K562 (cell line): Measurements from ENCODE around the gene MYOZ2. TPM values are rescaled to one million over a fixed set of nuclear protein-coding genes. Genes with fewer than 3 reads are reported as not detected.

Experiments
- ATAC-seq: fragments of 200-7000 bp; cut with Tn5 transposase; 3 replicates; pipeline ENCODE4 v1.9.1; 2020; ENCODE audit warnings: moderate library complexity
- BruUV-seq: library from RNA; stranded (reverse); fragments of 400-500 nt; replicated peaks from 2 replicates; lab custom pipeline; 2021; lab: Mats Ljungman, UMichigan
- CTCF ChIA-PET: fragments of 300-600 bp; formaldehyde crosslinking; extraction: SDS; loops from one replicate; lab custom pipeline; 2021; ENCODE audit warnings: low intra/inter-chr PET ratio; lab: Yijun Ruan, JAX
- POLR2A ChIA-PET: fragments of 300-600, 350-650 bp; sonication (Branson Sonifier 250); formaldehyde crosslinking; extraction: SDS; loops from one replicate; lab custom pipeline; 2021; ENCODE audit warnings: antibody characterized with exemption, inconsistent platforms; lab: Yijun Ruan, JAX
- DNase-seq, 4 experiments: peaks; one replicate each; pipeline versions ENCODE4 v3.0.0 to v3.0.0-alpha.2; 2011 to 2018; ENCODE audit warnings: low spot score in 3 of 4, mixed read lengths in 3 of 4; ENCODE audit errors: extremely low read depth in 1 of 4
- FAIRE-seq: peaks from 2 replicates; lab custom pipeline; 2011; peaks lifted over from hg19 to GRCh38; lab: Jason Lieb, UNC
- H2AFZ ChIP-seq: 2 replicates; pipeline ENCODE4 v1.6.0; 2011; ENCODE audit warnings: low read depth, low read length, control low read depth, inconsistent platforms
- H3K27ac ChIP-seq: fragments of 200-600 bp; 3 replicates; pipeline ENCODE4 v1.8.0; 2011; ENCODE audit warnings: low read depth, mild to moderate bottlenecking, control low read depth, inconsistent platforms, low read length, moderate library complexity, mixed read lengths; ENCODE audit errors: extremely low read depth
- H3K27me3 ChIP-seq, 2 experiments: fragments of 300-600 bp in 1 of 2; 2 replicates in 1 of 2; 3 replicates in 1 of 2; pipeline versions ENCODE4 v1.6.0 to v1.8.0; 2011; ENCODE audit warnings: inconsistent platforms in 2 of 2, low read length in 2 of 2, mild to moderate bottlenecking in 1 of 2, mixed read lengths in 1 of 2, moderate library complexity in 1 of 2; ENCODE audit not compliant: control insufficient read depth in 2 of 2, insufficient read depth in 2 of 2
- H3K36me3 ChIP-seq: fragments of 300-600 bp; 3 replicates; pipeline ENCODE4 v1.8.0; 2011; ENCODE audit warnings: mild to moderate bottlenecking, low read length, inconsistent platforms; ENCODE audit not compliant: control insufficient read depth, insufficient read depth
- H3K4me1 ChIP-seq, 2 experiments: fragments of 200-600 bp in 1 of 2; replicated peaks in 1 of 2; 2 replicates in 1 of 2; 3 replicates in 1 of 2; pipeline versions ENCODE4 v1.5.1 to v1.8.0; 2011; ENCODE audit warnings: inconsistent platforms in 2 of 2, low read length in 2 of 2, mild to moderate bottlenecking in 1 of 2, mixed read lengths in 1 of 2, moderate library complexity in 1 of 2; ENCODE audit not compliant: control insufficient read depth in 2 of 2, insufficient read depth in 2 of 2
- H3K4me2 ChIP-seq: 2 replicates; pipeline ENCODE4 v1.6.1; 2011; ENCODE audit warnings: low read length, control low read depth, inconsistent platforms, mixed read lengths; ENCODE audit not compliant: insufficient read depth
- H3K4me3 ChIP-seq: fragments of 200-600 bp; sonication (generic), shearing (Covaris generic); 2 replicates; pipeline ENCODE4 v1.5.1; 2016; ENCODE audit warnings: control low read depth, inconsistent platforms
- H3K79me2 ChIP-seq: fragments of 200-600 bp; 3 replicates; pipeline ENCODE4 v1.8.0; 2011; ENCODE audit warnings: low read length, inconsistent platforms; ENCODE audit not compliant: control insufficient read depth, insufficient read depth
- H3K9ac ChIP-seq, 2 experiments: 2 replicates each; pipeline versions ENCODE4 v1.6.0 to v1.6.1; 2011; ENCODE audit warnings: low read depth in 2 of 2, low read length in 2 of 2, control low read depth in 1 of 2, inconsistent platforms in 1 of 2, mild to moderate bottlenecking in 1 of 2, mixed read lengths in 1 of 2; ENCODE audit not compliant: insufficient read depth in 1 of 2
- H3K9me1 ChIP-seq: one replicate; pipeline ENCODE4 v1.6.0; 2011; ENCODE audit warnings: inconsistent platforms, mild to moderate bottlenecking, low read length, moderate library complexity; ENCODE audit not compliant: control insufficient read depth, insufficient read depth
- H3K9me3 ChIP-seq: replicated peaks from 2 replicates; pipeline ENCODE4 v1.5.1; 2011; ENCODE audit warnings: low read depth, low read length, inconsistent platforms; ENCODE audit not compliant: control insufficient read depth, insufficient read depth
- H4K20me1 ChIP-seq: replicated peaks from 2 replicates; pipeline ENCODE4 v1.6.1; 2011; ENCODE audit warnings: low read length, inconsistent platforms, mixed read lengths; ENCODE audit not compliant: control insufficient read depth, insufficient read depth
- CREB3L1 ChIP-seq: fragments of 450-650 bp; IDR thresholded peaks from 2 replicates; pipeline ENCODE4 v1.6.1; 2014; ENCODE audit warnings: low read depth, mild to moderate bottlenecking, moderate library complexity, borderline replicate concordance
- HCFC1 ChIP-seq: IDR thresholded peaks from 2 replicates; pipeline ENCODE4 v1.6.1; 2012; ENCODE audit warnings: low read depth, low read length, improper control_type of control experiment
- MYNN ChIP-seq, 2 experiments: sonication (generic); formaldehyde crosslinking in 1 of 2; IDR thresholded peaks; 2 replicates each; pipeline versions ENCODE4 v1.5.0 to v1.6.1; 2016 to 2020; ENCODE audit warnings: antibody characterized with exemption in 1 of 2, missing genetic modification reagents in 1 of 2
- NFIC ChIP-seq: fragments of 450-650 bp; IDR thresholded peaks from 2 replicates; pipeline ENCODE4 v1.6.1; 2017; ENCODE audit warnings: mild to moderate bottlenecking, inconsistent platforms
- NONO ChIP-seq, 2 experiments: fragments of 200-400 bp in 1 of 2; fragments of 450-650 bp in 1 of 2; formaldehyde crosslinking in 1 of 2; IDR thresholded peaks; 2 replicates each; pipeline ENCODE4 v1.6.1; 2017; ENCODE audit warnings: low read depth in 2 of 2, mild to moderate bottlenecking in 2 of 2, moderate library complexity in 2 of 2, low read length in 1 of 2
- PBX2 ChIP-seq, 2 experiments: IDR thresholded peaks in 1 of 2; conservative IDR thresholded peaks in 1 of 2; 2 replicates each; pipeline ENCODE4 v1.6.1; 2016; ENCODE audit warnings: low read depth in 2 of 2, mild to moderate bottlenecking in 1 of 2, missing compliant biosample characterization in 1 of 2, missing genetic modification characterization in 1 of 2, moderate library complexity in 1 of 2
- SAFB ChIP-seq: fragments of 200-400 bp; formaldehyde crosslinking; IDR thresholded peaks from 2 replicates; pipeline ENCODE4 v1.6.1; 2017; ENCODE audit warnings: low read depth, low read length, borderline replicate concordance
- ZNF184 ChIP-seq: sonication (generic); formaldehyde crosslinking; IDR thresholded peaks from 2 replicates; pipeline ENCODE4 v1.5.0; 2020; ENCODE audit warnings: missing genetic modification reagents
- ZNF347 ChIP-seq: fragments of 450-650 bp; formaldehyde crosslinking; IDR thresholded peaks from 2 replicates; pipeline ENCODE4 v1.4.0; 2020; ENCODE audit warnings: low read depth, mild to moderate bottlenecking, moderate library complexity
- ZNF668 ChIP-seq: fragments of 250-450 bp; sonication (Bioruptor Pico); IDR thresholded peaks from 2 replicates; pipeline ENCODE4 v1.8.0; 2022; ENCODE audit warnings: mild to moderate bottlenecking, inconsistent platforms
- ZSCAN32 ChIP-seq: fragments of 450-650 bp; formaldehyde crosslinking; IDR thresholded peaks from 2 replicates; pipeline ENCODE4 v1.4.0; 2020; ENCODE audit warnings: mild to moderate bottlenecking, moderate library complexity
- in situ Hi-C: fragments of 300-500 bp; cut with MboI; formaldehyde crosslinking; loops from 4 replicates; pipeline ENCODE4 v1.15.0; 2018; ENCODE audit warnings: inconsistent platforms, mixed read lengths
- intact Hi-C: fragments of 100-400 bp; cut with micrococcal nuclease; formaldehyde crosslinking; loops from 2 replicates; pipeline ENCODE4 v1.14.2; 2022
- polyA plus RNA-seq, 8 experiments: library from polyadenylated mRNA; depleted of rRNA in 4 of 8; stranded (reverse) in 5 of 8; unstranded in 3 of 8; fragments of >200 nt; fragmentation: Nextera tagmentation in 2 of 8; fragmentation: Illumina TruSeq in 1 of 8; extraction: Ambion mirVana in 2 of 8; extraction: Trizol in 1 of 8; gene quantifications; 2 replicates each; pipeline versions ENCODE4 v1.2.1 to v1.2.3, GENCODE V29; 2011 to 2014; ENCODE audit warnings: inconsistent platforms in 1 of 8, missing spikeins in 1 of 8
- total RNA-seq, 7 experiments: library from RNA; depleted of rRNA in 6 of 7; stranded (reverse); fragments of >200 nt in 6 of 7; fragmentation: Illumina TruSeq in 2 of 7; extraction: Trizol in 2 of 7; gene quantifications; 2 replicates each; pipeline versions ENCODE4 v1.2.1 to v1.2.3, GENCODE V29; 2011 to 2021; ENCODE audit warnings: low replicate concordance in 1 of 7
- TF ChIP-seq, protein P1 (sequence below): sonication (generic); formaldehyde crosslinking; IDR thresholded peaks from 2 replicates; pipeline ENCODE4 v1.8.0; 2022; ENCODE audit warnings: missing genetic modification reagents, mild to moderate bottlenecking, moderate library complexity, borderline replicate concordance
- TF ChIP-seq, protein P2 (sequence below): fragments of 250-450 bp; sonication (Bioruptor Pico); IDR thresholded peaks from 2 replicates; pipeline ENCODE4 v1.5.1; 2021; ENCODE audit warnings: mild to moderate bottlenecking

MYOZ2 gene
- total and polyA plus RNA-seq, 9 of the 15 experiments (the other 6 are each of a cell fraction or from before 2014, with no cell fraction given): not detected

- TF ChIP-seq CREB3L1 (no peak), NFIC (no peak), HCFC1 (no peak), MYNN (IDR thresholded peaks at IDR 0.05) (no peak), MYNN (CRISPR knock-in tag; IDR thresholded peaks at IDR 0.05) (no peak), ZSCAN32 (CRISPR knock-in tag) (no peak)
- TF ChIP-seq, protein P1, sequence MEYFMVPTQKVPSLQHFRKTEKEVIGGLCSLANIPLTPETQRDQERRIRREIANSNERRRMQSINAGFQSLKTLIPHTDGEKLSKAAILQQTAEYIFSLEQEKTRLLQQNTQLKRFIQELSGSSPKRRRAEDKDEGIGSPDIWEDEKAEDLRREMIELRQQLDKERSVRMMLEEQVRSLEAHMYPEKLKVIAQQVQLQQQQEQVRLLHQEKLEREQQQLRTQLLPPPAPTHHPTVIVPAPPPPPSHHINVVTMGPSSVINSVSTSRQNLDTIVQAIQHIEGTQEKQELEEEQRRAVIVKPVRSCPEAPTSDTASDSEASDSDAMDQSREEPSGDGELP: no peak
These were observed 30.1 kb downstream of the MYOZ2 start (continued) for GRCh38 chr4:119165767-119166166.

GRCh38 chr4:119170195-119170594 lies 34.6 kb downstream of the MYOZ2 start:
- intact Hi-C loops: no loop called here
- no peak overlapping the region for H3K27ac ChIP-seq
- H3K4me3 ChIP-seq: no peak overlapping the region
- no peaks in the 10 kb centered on the region; a peak in 1 of 5 replicates for H3K27me3 ChIP-seq
- no peaks in the 10 kb centered on the region for H3K9me1 ChIP-seq
- no peak for TF ChIP-seq NONO (IDR thresholded peaks at IDR 0.05; ENCODE audit: low read depth in 2 of 2, low read length in 1 of 2)
- TF ChIP-seq SAFB: no peak
- TF ChIP-seq, protein P2, sequence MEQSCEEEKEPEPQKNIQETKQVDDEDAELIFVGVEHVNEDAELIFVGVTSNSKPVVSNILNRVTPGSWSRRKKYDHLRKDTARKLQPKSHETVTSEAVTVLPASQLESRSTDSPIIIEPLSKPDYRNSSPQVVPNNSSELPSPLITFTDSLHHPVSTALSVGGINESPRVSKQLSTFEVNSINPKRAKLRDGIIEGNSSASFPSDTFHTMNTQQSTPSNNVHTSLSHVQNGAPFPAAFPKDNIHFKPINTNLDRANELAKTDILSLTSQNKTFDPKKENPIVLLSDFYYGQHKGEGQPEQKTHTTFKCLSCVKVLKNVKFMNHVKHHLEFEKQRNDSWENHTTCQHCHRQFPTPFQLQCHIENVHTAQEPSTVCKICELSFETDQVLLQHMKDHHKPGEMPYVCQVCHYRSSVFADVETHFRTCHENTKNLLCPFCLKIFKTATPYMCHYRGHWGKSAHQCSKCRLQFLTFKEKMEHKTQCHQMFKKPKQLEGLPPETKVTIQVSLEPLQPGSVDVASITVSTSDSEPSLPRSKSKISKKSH (CRISPR knock-in tag): no peak
- no peak for TF ChIP-seq ZNF347 (CRISPR knock-in tag)
- no peak for TF ChIP-seq ZNF184 (CRISPR knock-in tag)
- no peak for TF ChIP-seq PBX2 (CRISPR knock-in tag; IDR thresholded peaks at IDR 0.05; ENCODE audit: low read depth)
- no peak for TF ChIP-seq PBX2 (tag; conservative IDR thresholded peaks at IDR 0.05; ENCODE audit: low read depth)
- TF ChIP-seq ZNF668 (CRISPR knock-in tag): no peak
- TF ChIP-seq, all 486 proteins: peak for 0
- BruUV-seq: no TSS peak
- Histone ChIP-seq H3K36me3 (no peaks in the 10 kb centered on the region), H4K20me1 (no peaks in the 10 kb centered on the region), H3K9me3 (no peaks in the 10 kb centered on the region), H3K4me1 (peaks cover 0 to 4% of the 10 kb centered on the region in 2 experiments; a peak in 2 of 5 replicates), H2AFZ (no peak overlapping the region), H3K79me2 (no peaks in the 10 kb centered on the region), H3K4me2 (no peak overlapping the region), H3K9ac (no peak overlapping the region)
- in situ Hi-C loops: no loop called here
- ATAC-seq (no peak), FAIRE-seq (no peak), DNase-seq (no peak)
- CTCF ChIA-PET: no interaction called here
- POLR2A ChIA-PET: no interaction called here
